Keratinocyte (primary cell): ENCODE results near the gene BACE1-AS. TPM values are rescaled to one million over a fixed set of nuclear protein-coding genes. Genes with fewer than 3 reads are reported as not detected.

Experiments
- DNase-seq: peaks from one replicate; pipeline ENCODE4 v3.0.0-alpha.2; 2011; ENCODE audit warnings: low read depth, missing footprints, low spot score
- FAIRE-seq: peaks from 2 replicates; lab custom pipeline; 2011; peaks lifted over from hg19 to GRCh38; lab: Jason Lieb, UNC
- H2AFZ ChIP-seq: 2 replicates; pipeline ENCODE4 v1.6.0; 2012; ENCODE audit warnings: low read length, control low read depth, inconsistent platforms; ENCODE audit not compliant: control insufficient read depth
- H3K27ac ChIP-seq: 2 replicates; pipeline ENCODE4 v1.5.1; 2011; ENCODE audit warnings: low read length; ENCODE audit not compliant: control insufficient read depth, insufficient read depth
- H3K27me3 ChIP-seq: 3 replicates; pipeline ENCODE4 v1.6.0; 2011; ENCODE audit warnings: low read length; ENCODE audit not compliant: control insufficient read depth, insufficient read depth; ENCODE audit errors: extremely low read depth
- H3K36me3 ChIP-seq, 2 experiments: 2 replicates in 1 of 2; 3 replicates in 1 of 2; pipeline ENCODE4 v1.5.1; 2011; ENCODE audit warnings: low read length in 2 of 2, mild to moderate bottlenecking in 1 of 2; ENCODE audit not compliant: control insufficient read depth in 2 of 2, insufficient read depth in 2 of 2; ENCODE audit errors: extremely low read depth in 1 of 2
- H3K4me1 ChIP-seq: 3 replicates; pipeline ENCODE4 v1.5.1; 2011; ENCODE audit warnings: low read length; ENCODE audit not compliant: control insufficient read depth, insufficient read depth; ENCODE audit errors: extremely low read depth
- H3K4me2 ChIP-seq: 3 replicates; pipeline ENCODE4 v1.6.0; 2011; ENCODE audit warnings: low read depth, low read length; ENCODE audit not compliant: control insufficient read depth, insufficient read depth; ENCODE audit errors: extremely low read depth
- H3K4me3 ChIP-seq, 3 experiments: fragments of 200-600 bp in 1 of 3; sonication (generic) in 1 of 3; 2 replicates in 2 of 3; 3 replicates in 1 of 3; pipeline ENCODE4 v1.5.1; 2011 to 2016; ENCODE audit warnings: low read length in 3 of 3, mild to moderate bottlenecking in 3 of 3, control low read depth in 2 of 3, inconsistent platforms in 1 of 3, low read depth in 1 of 3, mixed read lengths in 1 of 3, mixed run types in 1 of 3, moderate library complexity in 1 of 3; ENCODE audit not compliant: control insufficient read depth in 2 of 3, insufficient read depth in 2 of 3; ENCODE audit errors: extremely low read depth in 1 of 3
- H3K79me2 ChIP-seq: 2 replicates; pipeline ENCODE4 v1.6.0; 2012; ENCODE audit warnings: low read length; ENCODE audit not compliant: control insufficient read depth, insufficient read depth
- H3K9ac ChIP-seq: 3 replicates; pipeline ENCODE4 v1.6.0; 2011; ENCODE audit warnings: low read length; ENCODE audit not compliant: control insufficient read depth, insufficient read depth; ENCODE audit errors: extremely low read depth
- H3K9me1 ChIP-seq: 3 replicates; pipeline ENCODE4 v1.6.0; 2011; ENCODE audit warnings: low read length; ENCODE audit not compliant: control insufficient read depth, insufficient read depth; ENCODE audit errors: extremely low read depth
- H3K9me3 ChIP-seq: 2 replicates; pipeline ENCODE4 v1.5.1; 2012; ENCODE audit warnings: low read depth, low read length; ENCODE audit not compliant: control insufficient read depth
- H4K20me1 ChIP-seq: 3 replicates; pipeline ENCODE4 v1.6.0; 2011; ENCODE audit warnings: low read length; ENCODE audit not compliant: control insufficient read depth, insufficient read depth; ENCODE audit errors: extremely low read depth
- CTCF ChIP-seq, 3 experiments: IDR thresholded peaks in 1 of 3; conservative IDR thresholded peaks in 1 of 3; optimal IDR thresholded peaks in 1 of 3; 2 replicates in 2 of 3; 3 replicates in 1 of 3; pipeline versions ENCODE3 to v1.5.1; 2011; ENCODE audit warnings: low read length in 3 of 3, mild to moderate bottlenecking in 3 of 3, moderate library complexity in 2 of 3, control low read depth in 1 of 3, inconsistent platforms in 1 of 3; ENCODE audit not compliant: insufficient read depth in 2 of 3; ENCODE audit errors: extremely low read depth in 1 of 3
- EZH2 ChIP-seq: IDR thresholded peaks from one replicate; pipeline ENCODE4 v1.6.1; 2012; ENCODE audit warnings: inconsistent platforms, mild to moderate bottlenecking, low read length, moderate library complexity
- dilution Hi-C: fragments of 300-500 bp; cut with MboI; formaldehyde crosslinking; loops from one replicate; pipeline ENCODE4 v1.7.0; 2020; ENCODE audit warnings: low sequenced_read_pairs; ENCODE audit not compliant: extremely low pct_ligation_motif_present
- polyA plus RNA-seq, 5 experiments: library from polyadenylated mRNA; depleted of rRNA in 3 of 5; stranded (reverse) in 3 of 5; stranded (forward) in 1 of 5; unstranded in 1 of 5; fragments of >200 nt; gene quantifications; 1 replicate in 1 of 5; 2 replicates in 3 of 5; 3 replicates in 1 of 5; pipeline versions ENCODE4 v1.2.1 to v1.2.3, GENCODE V29; 2011 to 2012; ENCODE audit warnings: missing spikeins in 2 of 5, low read depth in 1 of 5, low replicate concordance in 1 of 5

BACE1-AS gene
- polyA plus RNA-seq, 1 donor (not counting 4 experiments of a cell fraction or from before 2014, with no cell fraction given), result 2.2 TPM

GRCh38 chr11:117265745-117266144 is 25.4 kb upstream of the BACE1-AS start:
- no peaks in the 10 kb centered on the region for H4K20me1 ChIP-seq
- H3K27me3 ChIP-seq, result no peaks in the 10 kb centered on the region
- no peaks in the 10 kb centered on the region for H3K4me1 ChIP-seq
- no peak overlapping the region for H3K4me2 ChIP-seq
- H3K79me2 ChIP-seq, result no peaks in the 10 kb centered on the region
- H2AFZ ChIP-seq, result no peak overlapping the region
- H3K9me1 ChIP-seq, result no peaks in the 10 kb centered on the region
- H3K36me3 ChIP-seq, result peaks cover 0 to 2% of the 10 kb centered on the region in 2 experiments
- no peak overlapping the region for H3K27ac ChIP-seq
- FAIRE-seq (no peak), DNase-seq (no peak)
- H3K9ac ChIP-seq, result no peak overlapping the region
- H3K4me3 ChIP-seq, result no peak overlapping the region
- dilution Hi-C loops, result no loop called here
- no peaks in the 10 kb centered on the region for H3K9me3 ChIP-seq
- TF ChIP-seq CTCF (optimal IDR thresholded peaks at IDR 0.05 in 1 of 3, IDR thresholded peaks at IDR 0.05 in 1 of 3, conservative IDR thresholded peaks at IDR 0.05 in 1 of 3; ENCODE audit: extremely low read depth in 1 of 3, insufficient read depth in 2 of 3, low read length in 3 of 3) (no peak), EZH2 (no peak)

- Histone ChIP-seq H3K4me1 (no peaks in the 10 kb centered on the region), H3K79me2 (no peaks in the 10 kb centered on the region), H3K27ac (no peak overlapping the region), H3K36me3 (peaks cover 2 to 6% of the 10 kb centered on the region in 2 experiments), H4K20me1 (no peaks in the 10 kb centered on the region), H3K4me2 (no peak overlapping the region), H2AFZ (no peak overlapping the region), H3K27me3 (no peaks in the 10 kb centered on the region), H3K9ac (no peak overlapping the region), H3K9me3 (peaks cover 2% of the 10 kb centered on the region), H3K4me3 (no peak overlapping the region), H3K9me1 (no peaks in the 10 kb centered on the region)
- DNase-seq (no peak), FAIRE-seq (no peak)
- TF ChIP-seq CTCF (optimal IDR thresholded peaks at IDR 0.05 in 1 of 3, IDR thresholded peaks at IDR 0.05 in 1 of 3, conservative IDR thresholded peaks at IDR 0.05 in 1 of 3; ENCODE audit: extremely low read depth in 1 of 3, insufficient read depth in 2 of 3, low read length in 3 of 3), result no peak
- no peak for TF ChIP-seq EZH2
- dilution Hi-C loops, result no loop called here
Observed at GRCh38 chr11:117269856-117270255, 21.3 kb upstream of the BACE1-AS start.
